ENCODE measurements around the gene ADORA2B. TPM values are rescaled to one million over a fixed set of nuclear protein-coding genes. Genes with fewer than 3 reads are reported as not detected.
"Not testable (repeated sequence)": the region's sequence is repeated elsewhere in the genome, so short reads cannot be mapped to it uniquely, and the experiment has no call there.

Gene ADORA2B
- total RNA-seq, 2 experiments from 2014 or later: not detected

DNA sequence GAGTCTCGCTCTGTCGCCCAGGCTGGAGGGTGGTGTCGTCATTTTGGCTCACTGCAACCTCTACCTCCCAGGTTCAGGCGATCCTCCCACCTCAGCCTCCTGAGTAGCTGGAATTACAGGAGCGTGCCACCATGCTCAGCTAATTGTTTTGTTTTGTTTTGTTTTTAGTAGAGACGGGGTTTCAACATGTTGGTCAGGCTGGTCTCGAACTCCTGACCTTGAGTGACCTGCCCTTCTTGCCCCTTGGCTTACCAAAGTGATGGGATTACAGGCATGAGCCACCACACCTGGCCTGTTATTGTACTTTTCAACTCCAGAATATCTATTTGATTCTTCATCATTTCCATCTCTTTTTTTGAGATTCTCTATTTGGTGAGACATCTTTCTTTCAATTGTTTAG, 9.0 kb upstream of the ADORA2B start:
- Histone ChIP-seq H2AFZ (ENCODE audit: low read length) (no peak overlapping the region), H3K4me1 (ENCODE audit: insufficient read depth, low read length, poor library complexity, severe bottlenecking) (no peaks in the 10 kb centered on the region), H3K9me2 (ENCODE audit: insufficient read depth, low read length) (no peaks in the 10 kb centered on the region), H3K4me3 (ENCODE audit: low read depth, low read length, poor library complexity, severe bottlenecking) (no peak overlapping the region), H3K9me3 (ENCODE audit: low read length) (no peaks in the 10 kb centered on the region), H3K4me2 (ENCODE audit: low read length) (no peak overlapping the region), H3K79me2 (ENCODE audit: insufficient read depth, low read depth, low read length) (no peaks in the 10 kb centered on the region), H4K20me1 (ENCODE audit: insufficient read depth, low read length) (no peaks in the 10 kb centered on the region), H3K27ac (ENCODE audit: low read depth, low read length, poor library complexity, severe bottlenecking) (no peak overlapping the region), H3K36me3 (ENCODE audit: insufficient read depth, low read length) (no peaks in the 10 kb centered on the region)
- TF ChIP-seq, protein P1, sequence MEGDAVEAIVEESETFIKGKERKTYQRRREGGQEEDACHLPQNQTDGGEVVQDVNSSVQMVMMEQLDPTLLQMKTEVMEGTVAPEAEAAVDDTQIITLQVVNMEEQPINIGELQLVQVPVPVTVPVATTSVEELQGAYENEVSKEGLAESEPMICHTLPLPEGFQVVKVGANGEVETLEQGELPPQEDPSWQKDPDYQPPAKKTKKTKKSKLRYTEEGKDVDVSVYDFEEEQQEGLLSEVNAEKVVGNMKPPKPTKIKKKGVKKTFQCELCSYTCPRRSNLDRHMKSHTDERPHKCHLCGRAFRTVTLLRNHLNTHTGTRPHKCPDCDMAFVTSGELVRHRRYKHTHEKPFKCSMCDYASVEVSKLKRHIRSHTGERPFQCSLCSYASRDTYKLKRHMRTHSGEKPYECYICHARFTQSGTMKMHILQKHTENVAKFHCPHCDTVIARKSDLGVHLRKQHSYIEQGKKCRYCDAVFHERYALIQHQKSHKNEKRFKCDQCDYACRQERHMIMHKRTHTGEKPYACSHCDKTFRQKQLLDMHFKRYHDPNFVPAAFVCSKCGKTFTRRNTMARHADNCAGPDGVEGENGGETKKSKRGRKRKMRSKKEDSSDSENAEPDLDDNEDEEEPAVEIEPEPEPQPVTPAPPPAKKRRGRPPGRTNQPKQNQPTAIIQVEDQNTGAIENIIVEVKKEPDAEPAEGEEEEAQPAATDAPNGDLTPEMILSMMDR (conservative IDR thresholded peaks at IDR 0.05; ENCODE audit: low read length): no peak
- TF ChIP-seq EZH2phosphoT487 (IDR thresholded peaks at IDR 0.05; ENCODE audit: borderline replicate concordance, low read depth, low read length): no peak
- no peak for DNase-seq (ENCODE audit: low spot score)
- BruUV-seq (replicated peaks): no TSS peak
- CTCF ChIA-PET (ENCODE audit: unreplicated experiment): no interaction called here
- intact Hi-C loops (cut with micrococcal nuclease; ENCODE audit: unreplicated experiment): no loop called here
- POLR2A ChIA-PET: no interaction called here

DNA sequence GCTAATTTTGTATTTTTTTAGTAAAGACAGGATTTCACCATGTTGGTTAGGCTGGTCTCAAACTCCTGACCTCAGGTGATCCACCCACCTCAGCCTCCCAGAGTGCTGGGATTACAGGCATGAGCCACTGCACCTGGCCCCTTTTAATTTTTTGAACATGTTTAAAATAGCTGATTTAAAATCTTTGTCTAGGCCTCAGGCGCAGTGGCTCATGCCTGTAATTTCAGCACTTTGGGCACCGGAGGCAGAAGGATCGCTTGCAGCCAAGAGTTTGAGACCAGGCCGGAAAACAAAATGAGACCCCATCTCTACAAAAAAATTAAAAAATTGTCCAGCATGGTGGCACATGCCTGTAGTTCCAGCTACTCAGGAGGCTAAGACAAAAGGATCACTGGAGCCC, 8.4 kb upstream of the ADORA2B start:
- H2AFZ ChIP-seq (ENCODE audit: low read length); POLR2A ChIA-PET; H3K36me3 ChIP-seq (ENCODE audit: insufficient read depth, low read length); DNase-seq (ENCODE audit: low spot score); H3K4me2 ChIP-seq (ENCODE audit: low read length); intact Hi-C loops (cut with micrococcal nuclease; ENCODE audit: unreplicated experiment); H3K79me2 ChIP-seq (ENCODE audit: insufficient read depth, low read depth, low read length); H3K9me3 ChIP-seq (ENCODE audit: low read length); H3K4me3 ChIP-seq (ENCODE audit: low read depth, low read length, poor library complexity, severe bottlenecking); H4K20me1 ChIP-seq (ENCODE audit: insufficient read depth, low read length); BruUV-seq (replicated peaks); H3K27ac ChIP-seq (ENCODE audit: low read depth, low read length, poor library complexity, severe bottlenecking); CTCF ChIA-PET (ENCODE audit: unreplicated experiment); H3K4me1 ChIP-seq (ENCODE audit: insufficient read depth, low read length, poor library complexity, severe bottlenecking); H3K9me2 ChIP-seq (ENCODE audit: insufficient read depth, low read length): not testable (repeated sequence)

DNA sequence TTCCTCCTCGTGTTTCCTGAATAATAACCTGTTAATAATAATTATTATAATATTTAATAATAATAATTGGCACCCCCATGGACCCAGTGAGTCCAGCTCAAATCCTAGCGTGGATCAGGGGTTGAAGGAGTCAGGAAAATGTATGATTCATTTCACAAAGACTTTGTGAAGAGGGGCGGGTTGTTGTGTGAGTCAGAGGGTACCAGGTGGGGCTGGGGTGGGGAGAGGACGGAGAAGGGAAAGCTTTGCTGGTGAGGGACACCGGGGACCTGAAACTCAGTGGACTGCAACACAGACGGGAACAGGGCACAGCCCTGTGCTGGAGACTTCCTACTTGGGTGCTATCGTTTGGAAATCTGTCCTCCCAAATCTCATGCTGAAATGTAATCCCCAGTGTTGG, 3.1 kb upstream of the ADORA2B start:
- no peak for TF ChIP-seq EZH2phosphoT487 (IDR thresholded peaks at IDR 0.05; ENCODE audit: borderline replicate concordance, low read depth, low read length)
- TF ChIP-seq, protein P1 (conservative IDR thresholded peaks at IDR 0.05; ENCODE audit: low read length): no peak
- ChIA-PET POLR2A (no interaction called here), CTCF (ENCODE audit: unreplicated experiment) (no interaction called here)
- BruUV-seq (replicated peaks): no TSS peak
- intact Hi-C loops (cut with micrococcal nuclease; ENCODE audit: unreplicated experiment): no loop called here
- Histone ChIP-seq H3K79me2 (ENCODE audit: insufficient read depth, low read depth, low read length) (no peaks in the 10 kb centered on the region), H3K4me1 (ENCODE audit: insufficient read depth, low read length, poor library complexity, severe bottlenecking) (no peaks in the 10 kb centered on the region), H3K4me3 (ENCODE audit: low read depth, low read length, poor library complexity, severe bottlenecking) (no peak overlapping the region), H3K9me2 (ENCODE audit: insufficient read depth, low read length) (no peaks in the 10 kb centered on the region), H4K20me1 (ENCODE audit: insufficient read depth, low read length) (no peaks in the 10 kb centered on the region), H3K36me3 (ENCODE audit: insufficient read depth, low read length) (no peaks in the 10 kb centered on the region), H2AFZ (ENCODE audit: low read length) (no peak overlapping the region), H3K27ac (ENCODE audit: low read depth, low read length, poor library complexity, severe bottlenecking) (no peak overlapping the region), H3K4me2 (ENCODE audit: low read length) (no peak overlapping the region), H3K9me3 (ENCODE audit: low read length) (no peaks in the 10 kb centered on the region)
- no peak for DNase-seq (ENCODE audit: low spot score)
